HFF-Myc (cell line): ENCODE data around the gene ASIC5.

Source experiments
- DNase-seq: peaks from one replicate; pipeline ENCODE4 v3.0.0-alpha.2; 2011; ENCODE audit warnings: low read depth; ENCODE audit errors: extremely low read depth
- H3K4me3 ChIP-seq: replicated peaks from 2 replicates; pipeline ENCODE4 v1.5.1; 2011; ENCODE audit warnings: low read depth, mild to moderate bottlenecking, control low read depth, low read length
- CTCF ChIP-seq: IDR thresholded peaks from 2 replicates; pipeline ENCODE4 v1.5.1; 2012; ENCODE audit warnings: mild to moderate bottlenecking, low read depth, low read length, control low read depth; ENCODE audit errors: missing control alignments

ASIC5 gene

GRCh38 chr4:155855897-155856296, 10.2 kb downstream of the ASIC5 start:
- H3K4me3 ChIP-seq, result no peak overlapping the region
- no peak for TF ChIP-seq CTCF
- DNase-seq, result no peak

GRCh38 chr4:155854582-155855226, 11.4 kb downstream of the ASIC5 start:
- TF ChIP-seq CTCF, result no peak
- no peak overlapping the region for H3K4me3 ChIP-seq
- no peak for DNase-seq

GRCh38 chr4:155853189-155853588, 12.9 kb downstream of the ASIC5 start:
- H3K4me3 ChIP-seq, result no peak overlapping the region
- no peak for DNase-seq
- TF ChIP-seq CTCF, result no peak

GRCh38 chr4:155849042-155849441, 17.0 kb downstream of the ASIC5 start:
- TF ChIP-seq CTCF, result no peak
- no peak overlapping the region for H3K4me3 ChIP-seq
- no peak for DNase-seq

- no peak overlapping the region for H3K4me3 ChIP-seq
- no peak for DNase-seq
- TF ChIP-seq CTCF, result no peak
Measured at GRCh38 chr4:155846929-155847328, 19.1 kb downstream of the ASIC5 start.

GRCh38 chr4:155842080-155842479, 24.0 kb downstream of the ASIC5 start:
- H3K4me3 ChIP-seq, result no peak overlapping the region
- TF ChIP-seq CTCF, result no peak
- DNase-seq, result no peak
